Caco-2 (cell line): ENCODE results near the gene THBS2. TPM values are rescaled to one million over a fixed set of nuclear protein-coding genes. Genes with fewer than 3 reads are reported as not detected.

ENCODE experiments used
- BruUV-seq: library from RNA; stranded (reverse); fragments of 400-500 nt; replicated peaks from 2 replicates; lab custom pipeline; 2021; lab: Mats Ljungman, UMichigan
- CTCF ChIA-PET: fragments of 300-600 bp; sonication (Branson Sonifier 250); formaldehyde crosslinking; loops from one replicate; lab custom pipeline; 2022; ENCODE audit warnings: antibody characterized with exemption; lab: Charles Lee
- POLR2A ChIA-PET: fragments of 300-600 bp; sonication (Branson Sonifier 250); formaldehyde crosslinking; loops from one replicate; lab custom pipeline; 2022; ENCODE audit warnings: antibody characterized with exemption; lab: Charles Lee
- DNase-seq, 2 experiments: peaks; one replicate each; pipeline versions ENCODE4 v3.0.0 to v3.0.0-alpha.2; 2020 to 2022
- H3K27me3 ChIP-seq: replicated peaks from 2 replicates; pipeline ENCODE4 v1.6.0; 2011; ENCODE audit warnings: low read length; ENCODE audit not compliant: control insufficient read depth, insufficient read depth
- H3K36me3 ChIP-seq: 2 replicates; pipeline ENCODE4 v1.5.1; 2011; ENCODE audit warnings: low read length; ENCODE audit not compliant: control insufficient read depth, insufficient read depth
- H3K4me1 ChIP-seq: fragments of 250-450 bp; sonication (Bioruptor Pico); 2 replicates; pipeline ENCODE4 v1.5.1; 2020; ENCODE audit warnings: mild to moderate bottlenecking
- H3K4me3 ChIP-seq: 2 replicates; pipeline ENCODE4 v1.5.1; 2011; ENCODE audit warnings: low read depth, mild to moderate bottlenecking, control low read depth, low read length
- H3K9me3 ChIP-seq: fragments of 250-450 bp; sonication (Bioruptor Pico); 2 replicates; pipeline ENCODE4 v1.5.1; 2020; ENCODE audit warnings: mild to moderate bottlenecking, moderate library complexity
- H3K27ac Mint-ChIP-seq: one replicate; pipeline ENCODE4 v1.8.0; 2022; ENCODE audit warnings: mixed read lengths; ENCODE audit not compliant: unreplicated experiment
- H3K27me3 Mint-ChIP-seq: one replicate; pipeline ENCODE4 v1.8.0; 2022; ENCODE audit warnings: mixed read lengths; ENCODE audit not compliant: insufficient read depth, unreplicated experiment
- H3K36me3 Mint-ChIP-seq: one replicate; pipeline ENCODE4 v1.8.0; 2022; ENCODE audit warnings: mild to moderate bottlenecking, mixed read lengths; ENCODE audit not compliant: insufficient read depth, unreplicated experiment
- H3K4me1 Mint-ChIP-seq: one replicate; pipeline ENCODE4 v1.8.0; 2022; ENCODE audit warnings: low read depth, mixed read lengths; ENCODE audit not compliant: unreplicated experiment
- H3K4me3 Mint-ChIP-seq: one replicate; pipeline ENCODE4 v1.8.0; 2022; ENCODE audit warnings: mild to moderate bottlenecking, moderate library complexity, mixed read lengths; ENCODE audit not compliant: unreplicated experiment
- H3K9me3 Mint-ChIP-seq: one replicate; pipeline ENCODE4 v1.8.0; 2022; ENCODE audit warnings: mixed read lengths; ENCODE audit not compliant: unreplicated experiment
- CTCF ChIP-seq, 2 experiments: fragments of 200-600 bp in 1 of 2; IDR thresholded peaks; 1 replicate in 1 of 2; 2 replicates in 1 of 2; pipeline versions ENCODE4 v1.5.1 to v1.8.0; 2011 to 2022; ENCODE audit warnings: antibody characterized with exemption in 1 of 2, control low read depth in 1 of 2, inconsistent platforms in 1 of 2, low read depth in 1 of 2, low read length in 1 of 2, mild to moderate bottlenecking in 1 of 2, moderate library complexity in 1 of 2; ENCODE audit not compliant: insufficient read depth in 1 of 2, severe bottlenecking in 1 of 2, unreplicated experiment in 1 of 2
- intact Hi-C: fragments of 100-400 bp; cut with micrococcal nuclease; formaldehyde crosslinking; loops from one replicate; pipeline ENCODE4 v1.10.0; 2022; ENCODE audit not compliant: unreplicated experiment
- total RNA-seq: library from RNA; stranded (reverse); gene quantifications from 2 replicates; pipeline ENCODE4 v1.2.3, GENCODE V29; 2022

THBS2 gene
- total RNA-seq, 1 experiment from 2014 or later, result 0.07 TPM

GRCh38 chr6:169269180-169270076 is 15.8 kb upstream of the THBS2 start:
- CTCF ChIA-PET, result no interaction called here
- Histone ChIP-seq H3K36me3 (no peaks in the 10 kb centered on the region), H3K27me3 (no peaks in the 10 kb centered on the region), H3K4me3 (no peak overlapping the region), H3K9me3 (no peaks in the 10 kb centered on the region), H3K4me1 (no peaks in the 10 kb centered on the region)
- H3K36me3 Mint-ChIP-seq, result no peaks in the 10 kb centered on the region
- TF ChIP-seq CTCF (IDR thresholded peaks at IDR 0.05; ENCODE audit: insufficient read depth in 1 of 2, low read depth in 1 of 2, low read length in 1 of 2, severe bottlenecking in 1 of 2, unreplicated experiment in 1 of 2), result no peak
- DNase-seq, result no peak
- H3K4me1 Mint-ChIP-seq, result no peaks in the 10 kb centered on the region
- BruUV-seq, result no TSS peak
- no peak overlapping the region for H3K4me3 Mint-ChIP-seq
- H3K9me3 Mint-ChIP-seq, result no peaks in the 10 kb centered on the region
- no peak overlapping the region for H3K27ac Mint-ChIP-seq
- peaks cover 3% of the 10 kb centered on the region for H3K27me3 Mint-ChIP-seq
- intact Hi-C loops, result no loop called here
- POLR2A ChIA-PET, result no interaction called here

GRCh38 chr6:169268276-169268675 is 14.6 kb upstream of the THBS2 start:
- Histone ChIP-seq H3K36me3 (no peaks in the 10 kb centered on the region), H3K4me3 (no peak overlapping the region), H3K4me1 (no peaks in the 10 kb centered on the region), H3K9me3 (no peaks in the 10 kb centered on the region), H3K27me3 (no peaks in the 10 kb centered on the region)
- no TSS peak for BruUV-seq
- Mint-ChIP-seq H3K27ac (no peak overlapping the region), H3K9me3 (no peaks in the 10 kb centered on the region), H3K4me3 (no peak overlapping the region), H3K27me3 (peaks cover 3% of the 10 kb centered on the region), H3K4me1 (no peaks in the 10 kb centered on the region), H3K36me3 (no peaks in the 10 kb centered on the region)
- no peak for TF ChIP-seq CTCF (IDR thresholded peaks at IDR 0.05; ENCODE audit: insufficient read depth in 1 of 2, low read depth in 1 of 2, low read length in 1 of 2, severe bottlenecking in 1 of 2, unreplicated experiment in 1 of 2)
- intact Hi-C loops, result no loop called here
- ChIA-PET CTCF (no interaction called here), POLR2A (no interaction called here)
- DNase-seq, result no peak

- TF ChIP-seq CTCF (IDR thresholded peaks at IDR 0.05; ENCODE audit: insufficient read depth in 1 of 2, low read depth in 1 of 2, low read length in 1 of 2, severe bottlenecking in 1 of 2, unreplicated experiment in 1 of 2), result no peak
- no peak for DNase-seq
- H3K27me3 ChIP-seq, result no peaks in the 10 kb centered on the region
- no peaks in the 10 kb centered on the region for H3K9me3 ChIP-seq
- no peak overlapping the region for H3K4me3 ChIP-seq
- intact Hi-C loops, result no loop called here
- Mint-ChIP-seq H3K27ac (no peak overlapping the region), H3K4me1 (no peaks in the 10 kb centered on the region), H3K9me3 (no peaks in the 10 kb centered on the region), H3K4me3 (no peak overlapping the region), H3K27me3 (peaks cover 3% of the 10 kb centered on the region), H3K36me3 (no peaks in the 10 kb centered on the region)
- ChIA-PET POLR2A (no interaction called here), CTCF (no interaction called here)
- BruUV-seq, result no TSS peak
- H3K36me3 ChIP-seq, result no peaks in the 10 kb centered on the region
- H3K4me1 ChIP-seq, result no peaks in the 10 kb centered on the region
Measured at GRCh38 chr6:169266746-169267591, 13.3 kb upstream of the THBS2 start.
